Esophagus mucosa (tissue), 1 donor: ENCODE data around the gene BAK1. TPM values are rescaled to one million over a fixed set of nuclear protein-coding genes. Genes with fewer than 3 reads are reported as not detected.
"Not testable (repeated sequence)": the region's sequence is repeated elsewhere in the genome, so short reads cannot be mapped to it uniquely, and the experiment has no call there.

Experiments used
- ATAC-seq: fragments of 200-7000 bp; cut with Tn5 transposase; one replicate; pipeline ENCODE4 v1.9.1; 2020
- total RNA-seq: library from RNA; stranded (reverse); gene quantifications from one replicate; pipeline ENCODE4 v1.2.4, GENCODE V29; 2023
- donor health status: DM: yes; HTN: yes; CAD: no.

BAK1 gene
- total RNA-seq, 1 donor from 2014 or later: 33.5 TPM

DNA sequence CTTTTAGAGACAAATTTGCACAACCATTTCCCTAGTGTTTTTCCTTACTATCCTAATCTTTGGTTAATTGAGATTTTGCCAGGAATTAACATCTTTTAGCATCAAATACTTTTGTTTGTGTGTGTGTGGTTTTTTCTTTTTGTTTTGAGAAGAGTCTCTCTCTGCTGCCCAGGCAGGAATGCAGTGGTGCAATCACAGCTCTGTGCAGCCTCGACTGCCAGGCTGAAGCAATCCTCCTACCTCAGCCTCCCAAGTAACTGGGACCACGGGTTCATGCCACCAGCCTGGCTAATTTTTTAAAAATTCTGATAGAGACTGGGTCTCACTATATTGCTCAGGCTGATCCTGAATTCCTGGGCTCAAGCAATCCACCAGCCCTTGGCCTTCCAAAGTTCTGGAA lies 28.5 kb downstream of the BAK1 start:
- ATAC-seq: no peak

DNA sequence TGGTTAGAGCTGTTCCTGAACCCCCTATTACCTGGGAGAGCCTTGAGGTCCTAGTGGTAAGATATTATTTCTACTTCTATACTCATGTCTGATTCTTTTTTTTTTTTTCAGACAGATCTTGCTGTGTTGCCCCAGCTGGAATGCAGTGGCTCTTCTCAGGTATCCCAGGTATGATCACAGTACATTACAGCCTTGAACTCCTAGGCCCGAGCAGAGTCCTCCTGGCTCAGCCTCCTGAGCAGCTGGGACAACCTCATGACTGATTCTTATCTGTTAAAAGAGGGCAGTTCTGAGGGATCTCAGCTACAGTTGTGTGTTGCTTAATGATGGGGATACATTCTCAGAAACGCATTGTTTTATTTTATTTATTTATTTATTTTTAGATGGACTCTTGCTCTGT lies 30.2 kb downstream of the BAK1 start:
- ATAC-seq: no peak

DNA sequence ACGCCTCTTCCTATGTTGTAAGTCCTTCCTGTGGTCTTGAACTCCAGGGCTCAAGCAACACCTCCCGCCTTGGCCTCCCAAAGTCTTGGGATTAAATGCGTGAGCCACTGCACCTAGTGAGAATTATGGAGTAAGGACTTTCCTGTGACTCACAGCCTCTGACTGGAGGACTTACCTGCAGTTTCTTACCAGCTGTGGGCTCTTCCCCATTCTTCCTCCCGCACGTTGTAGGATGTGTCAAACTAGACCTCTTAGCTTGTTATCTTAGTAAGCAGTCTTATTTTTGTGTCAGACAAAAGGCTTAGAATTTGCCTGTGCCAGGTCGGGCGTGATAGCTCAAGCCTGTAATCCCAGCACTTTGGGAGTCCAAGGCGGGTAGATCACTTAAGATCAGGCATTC lies 30.9 kb downstream of the BAK1 start:
- ATAC-seq: peak; percentile 85

DNA sequence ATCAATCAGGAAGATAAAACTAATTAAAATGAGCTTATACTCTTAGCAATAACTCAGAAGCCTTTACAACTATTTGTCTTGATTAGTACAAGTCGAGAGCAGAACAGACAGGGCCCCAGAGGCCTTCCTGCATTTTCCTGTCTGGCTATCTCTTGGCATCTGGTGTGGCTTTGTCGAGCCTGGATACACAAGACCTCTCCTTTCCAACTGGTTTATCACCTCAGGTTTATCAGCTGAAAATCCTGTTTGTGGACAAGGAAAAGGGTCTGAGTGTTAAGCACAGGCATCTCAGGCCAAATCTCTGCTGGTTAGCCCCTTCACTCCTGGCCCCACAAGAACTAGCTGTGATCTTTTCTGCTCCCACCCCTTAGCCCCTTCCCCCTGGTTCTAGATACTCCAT lies 32.6 kb downstream of the BAK1 start:
- no peak for ATAC-seq

DNA sequence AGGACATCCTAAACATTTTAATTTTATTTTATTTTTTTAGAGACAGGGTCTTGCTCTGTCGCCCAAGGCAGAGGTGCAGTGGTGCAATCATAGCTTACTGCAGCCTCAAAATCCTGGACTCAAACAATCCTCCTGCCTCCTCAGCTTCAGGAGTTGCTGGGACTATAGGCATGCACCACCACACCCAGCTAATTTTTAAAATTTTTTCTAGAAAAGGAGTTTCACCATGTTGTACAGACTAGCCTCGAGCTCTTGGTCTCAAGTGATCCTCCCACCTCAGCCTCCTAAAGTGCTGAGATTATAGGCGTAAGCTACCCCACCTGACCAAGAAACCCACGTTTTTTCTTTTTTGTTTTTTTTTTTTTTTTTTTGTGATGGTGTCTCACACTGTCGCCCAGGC lies 33.3 kb downstream of the BAK1 start:
- no peak for ATAC-seq

DNA sequence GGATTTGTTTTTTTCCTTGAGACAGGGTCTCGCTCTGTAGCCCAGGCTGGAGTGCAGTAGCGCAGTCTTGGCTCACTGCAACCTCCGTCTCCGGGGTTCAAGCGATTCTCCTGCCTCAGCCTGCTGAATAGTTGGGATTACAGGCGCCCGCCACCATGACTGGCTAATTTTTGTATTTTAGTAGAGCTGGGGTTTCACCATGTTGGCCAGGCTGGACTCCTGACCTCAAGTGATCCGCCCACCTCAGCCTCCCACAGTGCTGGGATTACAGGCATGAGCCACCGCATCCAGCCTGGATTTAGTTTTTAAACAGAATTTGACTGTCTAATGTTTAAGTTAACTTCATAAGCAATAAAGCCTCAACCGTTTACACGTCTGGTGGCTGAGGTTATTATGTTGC lies 34.8 kb downstream of the BAK1 start:
- ATAC-seq: not testable (repeated sequence)

DNA sequence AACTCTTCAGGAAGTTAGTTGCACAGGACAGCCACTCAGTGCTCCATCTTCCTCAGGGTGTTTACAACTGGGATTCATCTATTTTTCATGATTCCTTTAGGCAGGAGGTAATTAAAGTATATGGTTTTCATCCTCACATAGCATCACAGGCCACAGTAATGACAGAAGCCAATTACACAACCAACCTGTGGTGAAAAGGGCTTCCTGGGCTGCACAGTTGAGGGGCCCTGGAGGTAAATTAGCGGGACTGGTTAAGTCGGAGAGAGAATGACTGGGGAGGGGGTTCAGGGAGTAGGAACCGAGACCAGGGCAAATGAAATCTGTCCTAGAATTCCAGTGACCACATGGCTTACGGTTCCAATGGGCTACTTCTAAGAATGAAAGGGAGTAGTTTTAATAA lies 37.0 kb downstream of the BAK1 start:
- no peak for ATAC-seq

DNA sequence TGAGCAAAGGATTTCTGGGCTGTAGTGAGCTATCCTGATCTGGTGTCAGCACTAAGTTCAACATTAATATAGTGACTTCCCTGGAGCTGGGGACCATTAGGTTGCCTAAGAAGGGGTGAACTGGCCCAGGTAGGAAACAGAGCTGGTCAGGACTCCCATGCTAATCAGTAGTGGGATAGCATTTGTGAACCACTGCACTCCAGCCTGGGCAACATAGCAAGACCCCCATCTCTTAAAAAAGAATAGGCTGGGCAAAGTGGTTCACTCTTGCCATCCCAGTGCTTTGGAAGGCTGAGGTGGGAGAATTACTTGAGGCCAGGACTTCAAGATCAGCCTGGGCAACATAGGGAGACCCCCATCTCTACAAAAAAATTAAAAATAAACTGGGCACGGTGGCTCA lies 39.3 kb downstream of the BAK1 start:
- ATAC-seq: no peak

DNA sequence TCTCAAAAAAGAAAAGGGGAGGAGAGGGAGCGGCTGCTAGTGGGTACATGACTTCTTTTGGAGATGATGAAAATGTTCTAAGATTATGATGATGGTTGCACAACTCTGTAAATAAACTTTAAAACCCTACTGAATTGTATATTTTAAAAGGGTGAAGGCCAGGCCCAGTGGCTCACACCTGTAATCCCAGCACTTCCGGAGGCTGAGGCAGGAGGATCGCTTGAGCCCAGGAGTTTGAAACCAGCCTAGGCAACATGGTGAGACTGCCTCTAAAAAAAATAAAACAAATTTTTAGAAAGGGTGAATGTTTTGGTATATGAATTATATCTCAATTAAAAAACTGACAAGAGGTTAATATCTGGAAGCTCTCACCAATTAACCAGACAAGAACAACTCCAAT lies 45.4 kb downstream of the BAK1 start:
- ATAC-seq: no peak

DNA sequence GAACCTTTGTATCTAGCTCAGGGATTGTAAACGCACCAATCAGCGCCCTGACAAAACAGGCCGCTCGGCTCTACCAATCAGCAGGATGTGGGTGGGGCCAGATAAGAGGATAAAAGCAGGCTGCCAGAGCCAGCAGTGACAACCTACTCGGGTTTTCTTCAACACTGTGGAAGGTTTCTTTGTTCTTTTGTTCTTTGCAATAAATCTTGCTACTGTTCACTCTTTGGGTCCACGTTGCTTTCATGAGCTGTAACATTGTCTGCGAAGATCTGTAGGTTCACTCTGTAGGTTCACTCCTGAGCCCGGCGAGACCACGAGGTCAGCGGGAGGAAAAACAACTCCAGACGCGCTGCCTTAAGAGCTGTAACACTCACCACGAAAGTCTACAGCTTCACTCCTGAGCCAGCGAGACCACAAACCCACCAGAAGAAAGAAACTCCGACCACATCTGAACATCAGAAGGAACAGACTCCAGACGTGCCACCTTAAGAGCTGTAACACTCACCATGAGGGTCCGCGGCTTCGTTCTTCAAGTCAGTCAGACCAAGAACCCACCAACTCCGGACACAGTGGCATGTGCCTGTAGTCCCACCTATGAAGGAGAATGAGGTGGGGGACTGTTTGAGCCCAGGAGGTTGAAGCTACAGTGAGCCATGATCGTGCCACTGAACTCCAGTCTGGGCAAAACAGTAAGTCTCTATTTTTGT lies 46.8 kb downstream of the BAK1 start:
- ATAC-seq: not testable (repeated sequence)

DNA sequence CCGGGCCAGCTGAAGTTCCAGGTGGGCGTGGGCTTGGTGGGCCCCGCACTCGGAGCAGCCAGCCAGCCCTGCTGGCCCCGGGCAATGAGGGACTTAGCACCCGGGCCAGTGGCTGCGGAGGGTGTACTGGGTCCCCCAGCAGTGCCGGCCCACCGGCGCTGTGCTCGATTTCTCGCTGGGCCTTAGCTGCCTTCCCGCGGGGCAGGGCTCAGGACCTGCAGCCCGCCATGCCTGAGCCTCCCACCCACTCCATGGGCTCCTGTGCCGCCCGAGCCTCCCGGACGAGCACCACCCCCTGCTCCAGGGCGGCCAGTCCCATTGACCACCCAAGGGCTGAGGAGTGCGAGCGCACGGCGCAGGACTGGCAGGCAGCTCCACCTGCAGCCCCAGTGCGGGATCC lies 47.6 kb downstream of the BAK1 start:
- ATAC-seq: not testable (repeated sequence)

DNA sequence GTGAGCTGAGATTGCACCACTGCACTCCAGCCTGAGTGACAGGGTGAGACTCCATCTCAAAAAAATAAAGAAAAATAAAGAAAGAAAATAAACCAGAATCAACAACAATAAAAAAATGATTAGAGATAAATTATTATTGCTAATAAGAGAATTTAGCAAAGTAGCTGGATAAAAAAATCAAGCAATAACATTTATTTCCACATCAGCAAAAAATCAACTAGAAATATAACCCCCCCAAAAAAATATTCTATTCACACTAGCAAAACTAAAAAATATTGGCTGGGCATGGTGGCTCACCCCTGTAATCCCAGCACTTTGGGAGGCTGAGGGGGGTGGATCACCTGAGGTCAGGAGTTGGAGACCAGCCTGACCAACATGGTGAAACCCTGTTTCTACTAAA lies 49.5 kb downstream of the BAK1 start:
- not testable (repeated sequence) for ATAC-seq

Other genes with a start within 250 kb of the BAK1 start
- gene KIFC1, start 188.5 kb downstream of the BAK1 start, total RNA-seq: 19.0 TPM
- 13.4 TPM for gene PHF1, start 169.3 kb downstream of the BAK1 start, total RNA-seq
- gene CUTA, start 162.2 kb downstream of the BAK1 start, total RNA-seq: 92.4 TPM
- gene SYNGAP1, start 160.2 kb downstream of the BAK1 start, total RNA-seq: 7.1 TPM
- gene ZBTB9, start 125.7 kb downstream of the BAK1 start, total RNA-seq: 5.5 TPM
- gene ITPR3, start 41.0 kb upstream of the BAK1 start, total RNA-seq: 23.7 TPM
- gene UQCC2, start 131.4 kb upstream of the BAK1 start, total RNA-seq: 77.6 TPM
- gene IP6K3, start 166.6 kb upstream of the BAK1 start, total RNA-seq: 0.08 TPM
- 36.4 TPM for gene LEMD2, start 208.9 kb upstream of the BAK1 start, total RNA-seq
- not detected for gene MLN, start 223.7 kb upstream of the BAK1 start, total RNA-seq